Activated CD4-positive, alpha-beta T cell treated with anti-CD3 and anti-CD28 coated beads for 24 hours (primary cell): Measurements from ENCODE around the gene CTBP2.
"Not testable (repeated sequence)": the region's sequence is repeated elsewhere in the genome, so short reads cannot be mapped to it uniquely, and the experiment has no call there.

Experiments used
- DNase-seq, 2 donors: peaks; one replicate each; pipeline ENCODE4 v3.0.0-alpha.2; 2020; ENCODE audit warnings: low read depth in 2 of 2

CTBP2 gene

DNA sequence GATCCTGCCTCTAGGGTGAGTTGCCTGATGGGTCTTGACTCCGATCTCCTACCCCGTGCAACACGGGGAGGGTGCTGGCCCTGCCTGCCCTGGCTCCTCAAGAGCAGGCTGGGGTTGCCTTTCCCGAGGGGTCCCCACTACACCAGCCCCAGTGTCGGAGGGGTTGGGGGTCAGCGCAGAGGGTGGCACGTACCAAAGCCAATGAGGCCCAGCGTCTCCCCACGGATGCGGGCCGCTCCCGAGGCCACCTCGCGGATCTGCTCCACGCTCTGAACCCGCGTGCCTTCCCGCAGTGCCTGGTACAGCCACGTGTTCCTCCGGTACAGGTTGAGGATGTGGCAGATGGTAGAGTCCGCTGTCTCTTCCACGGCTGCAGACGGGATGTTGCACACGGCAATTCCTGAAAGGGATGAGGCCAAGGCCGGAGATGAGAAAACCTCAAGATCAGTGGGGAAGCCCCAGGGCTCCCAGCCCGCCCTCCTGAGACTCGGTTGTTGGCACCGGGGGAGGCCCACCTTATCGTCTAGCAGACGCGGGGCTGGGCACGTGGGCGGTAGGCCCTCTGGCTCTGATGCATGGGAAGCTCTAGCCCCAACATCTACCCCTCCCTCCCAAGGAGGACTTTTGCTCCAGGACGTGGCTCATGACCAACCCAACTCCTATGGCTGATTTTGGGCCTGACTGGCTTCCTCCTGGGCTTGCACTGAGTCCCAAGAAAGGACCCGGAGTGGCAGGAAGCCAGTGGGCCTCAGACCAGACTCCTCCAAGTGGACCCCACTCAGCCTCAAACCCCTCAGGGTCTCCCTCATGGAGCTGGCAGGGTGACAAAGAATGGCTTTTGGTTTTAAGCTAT is 162.4 kb downstream of the CTBP2 start:
- DNase-seq = no peak

DNA sequence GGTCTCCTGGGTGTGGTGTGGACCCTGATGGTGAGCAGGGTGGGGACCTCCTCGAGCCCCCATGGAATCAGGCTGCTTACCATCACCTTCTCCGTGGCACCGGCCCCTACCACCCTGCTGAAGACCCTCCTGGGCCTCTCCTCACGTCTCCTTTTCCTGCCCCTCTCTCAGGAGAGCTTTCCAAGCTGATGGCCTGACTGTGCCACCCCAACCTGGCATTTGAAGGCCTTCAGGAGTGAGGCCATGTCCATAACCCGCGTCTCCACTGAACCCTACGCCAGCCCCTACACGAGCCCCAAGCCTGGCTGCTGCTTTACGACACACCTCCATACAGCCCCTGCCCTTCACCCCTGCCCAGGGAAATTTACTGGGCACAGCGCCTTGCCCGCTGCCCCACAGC is 163.1 kb downstream of the CTBP2 start:
- DNase-seq = no peak

DNA sequence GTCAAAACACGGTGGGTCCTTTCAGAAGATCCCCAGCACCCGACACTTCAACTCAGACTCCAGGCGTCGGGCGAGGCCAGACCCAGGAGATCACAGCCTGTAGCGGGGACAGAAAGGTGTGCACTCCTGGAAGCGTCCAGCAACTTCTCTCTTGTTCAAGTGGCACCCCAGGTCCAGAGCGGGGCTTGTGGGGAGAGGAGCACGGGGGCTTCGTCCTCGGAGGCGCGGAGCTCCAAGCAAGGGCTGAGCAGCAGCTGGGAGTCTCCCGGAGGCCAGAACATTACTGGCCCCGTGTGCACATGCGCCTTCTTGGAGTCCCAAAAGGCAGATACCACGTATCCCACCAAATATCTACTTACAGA is 163.5 kb downstream of the CTBP2 start:
- DNase-seq = no peak

DNA sequence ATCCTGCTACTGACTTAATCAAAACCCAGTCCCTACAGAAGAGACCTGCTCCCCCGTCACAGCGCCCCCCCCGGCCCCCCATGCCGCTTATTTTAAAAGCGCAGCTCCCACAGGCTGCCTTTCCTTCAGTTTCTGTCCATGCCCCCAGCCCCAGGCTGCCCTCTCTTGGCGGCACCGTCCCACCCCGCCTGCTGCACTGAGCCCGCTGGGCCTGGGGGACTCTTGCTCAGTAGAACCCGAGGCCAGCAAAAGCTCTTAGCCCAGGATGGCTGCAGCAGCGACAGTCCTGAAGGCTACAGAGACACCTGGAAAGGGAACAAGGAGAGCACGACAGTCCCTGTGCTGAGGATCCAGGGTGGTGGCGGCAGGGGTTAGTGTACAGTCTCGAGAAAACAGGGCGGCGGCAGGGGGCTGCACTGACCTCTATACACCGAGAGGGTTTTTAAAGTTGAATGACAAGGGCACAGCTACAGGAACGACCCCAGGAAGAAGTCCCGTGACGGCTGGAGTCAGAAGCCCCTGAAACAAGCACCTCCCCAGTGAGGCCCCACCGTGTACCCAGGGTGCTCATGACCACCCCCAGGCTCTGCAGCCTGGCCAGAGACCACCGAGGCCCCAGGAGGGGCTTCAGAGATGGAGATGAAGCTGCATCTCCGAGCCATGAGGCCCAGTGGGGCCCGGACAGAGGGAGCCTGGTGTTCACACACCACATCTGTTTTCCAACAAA is 164.1 kb downstream of the CTBP2 start:
- DNase-seq = no peak

DNA sequence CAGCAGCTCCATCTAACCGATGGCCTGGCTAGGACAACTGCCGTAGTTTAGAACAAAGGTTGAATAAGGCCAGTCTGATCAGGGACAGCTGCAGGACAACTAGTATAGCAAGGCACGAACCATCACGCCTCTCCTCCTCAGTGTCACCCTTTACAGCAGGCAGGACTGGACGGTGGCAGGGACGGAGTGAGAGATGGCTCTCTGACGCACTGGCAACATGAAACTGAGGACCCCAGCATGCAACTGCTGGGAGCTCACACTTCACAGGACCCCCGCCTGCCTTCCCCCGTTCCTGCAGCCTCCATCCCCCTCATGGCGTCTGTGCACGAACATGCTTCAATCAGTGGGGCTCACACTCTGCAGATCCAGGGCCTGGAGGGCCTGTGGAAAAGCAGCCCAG is 164.8 kb downstream of the CTBP2 start:
- no peak for DNase-seq

DNA sequence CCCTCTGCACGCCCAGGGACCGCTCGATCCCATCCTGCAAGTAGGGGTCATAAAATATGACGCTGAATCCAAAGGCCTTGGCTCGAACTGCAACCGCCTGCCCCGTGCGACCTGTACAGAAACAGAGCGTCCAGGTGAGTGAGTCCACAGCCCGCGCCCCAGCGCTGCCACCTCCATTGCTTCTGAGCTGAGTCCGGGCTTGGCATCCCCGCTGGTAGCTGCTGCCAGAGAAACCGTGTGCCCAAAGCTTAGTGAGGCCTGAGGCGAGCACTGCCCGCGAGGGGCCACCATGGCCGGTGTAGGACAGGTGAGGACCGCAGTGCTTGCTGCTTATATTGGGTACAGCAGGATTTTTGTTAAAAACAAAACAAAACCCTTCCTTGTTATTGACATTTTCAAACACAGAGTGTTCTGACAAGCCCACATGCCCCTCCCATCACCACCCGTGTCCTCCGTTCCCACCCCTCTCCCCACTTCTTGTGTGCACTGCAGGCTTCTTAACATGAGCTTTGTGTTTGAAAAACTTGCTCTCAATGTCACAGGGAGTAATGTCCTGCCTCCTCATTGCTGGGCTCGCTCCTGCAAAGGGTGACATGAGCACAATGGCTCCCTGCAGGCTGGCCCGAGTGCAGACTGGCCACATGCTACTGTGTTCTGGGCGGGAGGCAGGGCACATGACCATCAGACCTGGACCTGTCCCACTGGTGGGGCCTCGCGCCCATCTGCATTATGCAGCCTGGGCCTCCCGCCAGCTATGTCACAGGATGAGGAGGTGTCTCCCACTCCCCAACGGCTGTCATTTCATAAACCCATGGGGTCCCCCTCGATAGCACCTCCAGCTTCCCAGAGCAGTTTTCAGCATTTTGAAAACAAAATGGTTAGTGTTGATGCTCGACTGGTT is 165.5 kb downstream of the CTBP2 start:
- no peak for DNase-seq

DNA sequence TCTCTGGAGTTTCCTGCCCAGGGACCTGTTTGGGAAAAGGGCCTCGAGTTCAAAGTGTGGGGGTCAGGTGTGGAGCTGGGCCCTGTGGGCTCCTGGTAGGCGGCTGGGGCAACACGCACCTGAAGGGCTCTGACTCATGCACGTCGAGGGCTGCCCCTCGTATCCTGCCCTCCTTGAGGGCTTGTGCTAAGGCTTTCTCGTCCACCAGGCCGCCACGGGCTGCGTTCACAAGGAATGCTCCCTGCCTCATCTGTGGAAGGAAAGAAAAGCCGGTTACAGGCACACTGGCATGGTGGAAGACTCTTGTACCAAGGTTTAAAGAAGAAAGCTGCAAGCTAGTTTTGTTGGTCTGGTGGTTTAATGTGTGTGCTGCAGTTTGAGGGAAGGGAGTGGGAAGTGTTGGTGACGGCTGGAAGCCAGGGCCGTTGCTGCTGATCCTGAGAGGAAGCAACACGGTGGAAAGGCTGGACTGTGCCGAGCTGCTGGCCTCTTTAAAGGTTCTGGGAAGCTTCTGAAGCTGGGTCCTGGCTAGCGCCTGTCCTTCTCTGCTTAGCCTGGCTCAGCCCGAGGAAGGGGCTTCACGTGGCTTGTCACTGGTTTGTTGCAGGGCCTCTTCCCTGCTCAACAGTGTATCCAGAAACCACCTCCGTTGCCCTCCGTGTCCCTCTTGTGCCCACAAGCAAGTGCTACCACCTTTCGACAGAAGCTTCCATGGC is 166.5 kb downstream of the CTBP2 start:
- no peak for DNase-seq

DNA sequence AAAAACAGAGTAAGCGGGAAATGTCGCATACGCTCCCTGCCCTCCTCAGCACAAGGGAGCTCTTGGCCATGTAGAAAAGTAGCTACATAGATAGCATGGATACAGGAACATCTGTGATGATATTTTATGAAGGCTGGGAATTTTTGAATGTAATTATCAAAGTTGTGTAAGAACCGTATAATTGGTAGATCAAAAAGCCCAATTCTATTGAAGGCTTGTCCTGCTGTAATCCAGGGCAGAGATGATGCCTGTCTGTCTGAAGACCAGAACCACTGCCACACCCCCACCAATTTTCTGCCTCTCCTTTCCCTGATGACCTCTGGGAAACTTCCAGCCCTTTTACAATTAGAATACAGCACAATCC is 167.0 kb downstream of the CTBP2 start:
- no peak for DNase-seq

DNA sequence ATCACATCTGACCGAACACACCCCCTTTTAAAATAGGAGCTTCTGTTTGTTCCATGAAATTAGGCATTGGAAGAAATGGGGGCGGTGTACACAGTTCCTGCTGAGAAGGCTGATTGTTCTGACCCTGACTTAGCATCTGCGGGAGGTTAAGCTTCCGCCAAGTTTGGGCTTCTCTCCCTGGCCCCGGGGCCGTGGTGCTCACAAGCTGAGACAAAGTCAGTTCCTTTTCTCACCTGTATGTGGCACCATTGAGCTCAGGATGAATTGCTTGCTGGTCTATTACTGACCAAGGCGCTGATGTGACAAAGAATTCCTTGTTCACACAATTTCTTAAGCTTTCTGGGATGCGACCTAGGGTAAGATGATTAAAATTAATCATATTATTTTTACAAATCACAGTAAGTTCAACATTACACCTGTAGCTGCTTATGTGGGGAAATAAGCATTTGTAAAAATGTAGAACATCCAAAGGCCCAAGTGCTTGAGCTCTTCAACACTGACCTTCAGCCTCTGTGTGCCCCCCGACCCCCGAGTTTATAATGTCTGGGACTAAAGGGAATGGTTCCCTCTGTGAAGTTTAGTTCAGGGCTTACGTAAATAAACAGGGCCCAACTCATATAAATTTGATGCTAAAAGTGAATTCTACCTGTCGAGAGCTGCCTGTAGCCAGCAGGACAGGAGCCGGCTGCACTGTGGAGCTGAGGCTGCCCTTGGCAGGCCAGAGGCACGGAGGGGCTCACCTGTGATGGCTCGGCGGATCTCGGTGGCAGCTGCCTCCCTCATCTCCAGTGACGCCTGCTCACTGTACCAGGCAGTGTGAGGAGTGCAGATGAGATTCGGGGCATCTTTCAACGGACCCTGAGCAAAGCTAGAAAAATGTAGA is 167.7 kb downstream of the CTBP2 start:
- DNase-seq = no peak

DNA sequence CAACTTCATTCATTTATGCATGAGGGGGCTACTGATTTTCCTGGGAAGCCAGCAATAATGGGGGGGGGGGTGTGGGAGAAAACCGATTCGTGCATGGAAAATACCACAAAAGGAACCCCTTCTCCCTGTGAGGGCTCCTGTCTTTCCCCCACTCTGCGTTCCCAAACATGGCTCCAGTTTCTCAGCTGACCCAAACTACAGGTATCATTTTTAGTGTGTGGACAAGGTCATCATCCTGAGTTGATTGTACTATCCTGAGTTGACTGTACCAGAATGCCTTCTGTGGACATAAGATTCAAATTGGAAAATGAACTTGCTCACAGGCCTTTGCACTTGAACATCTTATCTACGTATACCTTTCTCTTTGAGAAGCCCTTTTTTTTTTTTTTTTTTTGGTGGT is 168.5 kb downstream of the CTBP2 start:
- no peak for DNase-seq

DNA sequence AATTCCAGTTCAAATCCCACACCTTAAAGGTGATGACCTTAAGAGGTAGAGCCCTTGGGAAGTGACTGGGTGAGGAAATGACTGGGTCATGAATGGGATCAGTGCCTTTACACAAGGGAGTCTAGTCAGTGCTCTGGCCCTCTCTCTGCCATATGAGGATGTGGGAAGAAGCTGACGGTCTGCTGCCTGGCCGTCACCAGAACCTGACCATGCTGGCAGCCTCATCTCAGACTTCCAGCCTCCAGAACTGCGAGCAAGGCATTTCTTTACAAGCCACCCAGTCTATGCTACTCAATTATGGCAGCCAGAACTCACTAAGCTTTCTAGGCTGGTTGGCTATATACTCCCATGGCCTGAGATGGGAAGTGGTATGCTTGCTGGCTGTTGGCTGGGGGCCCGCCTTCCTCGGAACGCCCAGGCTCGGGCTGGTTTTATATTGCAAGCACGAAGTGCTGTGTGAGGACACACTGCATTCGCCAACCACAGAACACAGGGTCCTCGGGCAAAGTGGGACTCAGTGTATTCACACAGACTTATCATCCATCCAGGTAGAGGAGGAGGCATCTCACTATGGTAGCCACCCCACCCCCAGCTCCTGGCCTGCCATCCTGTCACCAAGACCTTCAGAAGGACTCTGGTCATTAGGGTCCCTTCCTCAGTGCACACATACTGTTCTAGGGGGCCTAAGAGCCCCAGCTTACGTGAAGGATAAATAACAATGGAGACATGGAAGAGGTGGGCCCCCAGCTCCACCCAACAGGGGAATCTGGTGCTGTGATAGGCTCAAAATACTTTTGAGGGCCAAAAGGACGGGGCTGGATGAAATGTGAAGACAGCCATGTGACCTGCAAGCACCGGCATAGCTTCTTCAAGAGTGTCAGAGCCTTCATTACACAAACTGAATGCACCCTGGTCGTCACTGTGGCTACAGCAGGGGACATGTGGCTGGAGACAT is 169.4 kb downstream of the CTBP2 start:
- DNase-seq = no peak

DNA sequence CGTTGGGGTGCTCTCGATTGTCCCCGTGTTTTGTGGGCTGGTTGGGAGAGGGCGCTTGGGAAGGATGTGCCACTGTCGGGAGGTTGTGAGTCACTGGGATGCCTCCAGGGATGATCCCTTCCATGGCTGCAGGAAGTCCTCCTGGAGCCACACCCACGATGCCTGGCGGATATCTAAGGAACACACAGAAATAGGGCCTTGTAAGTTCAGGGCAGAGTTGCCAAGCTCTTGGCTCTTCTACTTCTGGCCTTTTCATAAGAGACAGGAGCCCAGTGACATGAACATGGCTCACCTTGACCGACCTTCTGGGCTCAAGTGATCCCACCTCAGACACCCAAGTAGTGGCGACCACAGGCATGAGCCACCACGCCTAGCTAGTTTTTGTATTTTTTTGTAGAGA is 170.8 kb downstream of the CTBP2 start:
- no peak for DNase-seq

DNA sequence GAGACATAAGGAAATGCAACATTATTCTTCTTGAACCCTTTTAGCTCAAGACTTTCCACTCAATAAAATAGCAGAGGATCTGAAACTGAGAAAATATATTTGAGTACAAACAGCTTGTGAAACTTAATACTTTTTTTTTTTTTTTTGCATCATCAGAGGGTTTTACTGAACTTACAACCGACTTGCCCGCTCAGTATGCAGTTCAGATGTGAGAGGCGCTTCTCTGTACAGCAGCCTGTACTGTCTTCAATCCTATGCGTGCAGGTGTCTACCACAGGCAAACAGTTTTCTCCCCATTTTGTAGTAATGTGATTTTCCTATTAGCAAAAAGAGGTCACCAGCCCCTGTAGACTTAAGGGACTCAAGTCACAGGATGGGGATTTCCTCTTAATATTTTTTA is 171.6 kb downstream of the CTBP2 start:
- not testable (repeated sequence) for DNase-seq

DNA sequence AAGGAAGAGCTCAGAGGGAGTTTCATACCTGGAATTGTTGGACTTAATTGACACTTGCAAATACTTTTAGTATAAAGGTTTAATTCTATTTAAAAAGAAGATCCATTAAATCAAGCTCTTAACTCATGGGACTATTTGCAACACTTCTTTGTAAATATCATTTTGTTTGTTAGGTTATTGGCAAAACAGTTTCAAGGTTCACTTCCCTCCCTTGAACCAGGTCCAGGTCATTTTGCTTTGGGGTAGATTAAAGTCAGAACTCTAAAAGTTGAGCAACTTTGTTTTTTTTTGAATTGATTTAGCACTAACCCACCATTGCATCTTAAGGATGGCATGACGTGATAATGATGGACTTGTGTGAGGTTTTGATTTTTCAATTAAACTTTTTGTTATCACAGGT is 172.6 kb downstream of the CTBP2 start:
- no peak for DNase-seq

DNA sequence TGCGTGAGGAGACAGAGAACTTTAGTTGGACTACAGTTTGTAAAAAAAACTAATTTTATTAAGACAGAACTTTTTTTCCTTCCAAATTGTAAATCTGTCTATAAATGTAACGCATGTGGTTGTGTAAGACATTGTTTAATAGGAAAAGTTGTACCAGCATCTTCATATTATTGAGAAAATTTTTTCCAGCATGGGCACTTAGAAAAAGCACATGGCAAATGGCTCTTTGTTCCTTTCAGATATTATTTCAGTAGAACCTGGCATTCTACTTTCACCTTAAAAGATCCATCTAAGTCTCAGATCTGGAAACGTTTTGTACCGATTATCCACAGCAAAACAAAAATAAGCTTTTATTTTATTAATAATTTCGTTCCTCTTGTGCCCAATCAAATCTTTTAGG is 175.2 kb downstream of the CTBP2 start:
- no peak for DNase-seq

DNA sequence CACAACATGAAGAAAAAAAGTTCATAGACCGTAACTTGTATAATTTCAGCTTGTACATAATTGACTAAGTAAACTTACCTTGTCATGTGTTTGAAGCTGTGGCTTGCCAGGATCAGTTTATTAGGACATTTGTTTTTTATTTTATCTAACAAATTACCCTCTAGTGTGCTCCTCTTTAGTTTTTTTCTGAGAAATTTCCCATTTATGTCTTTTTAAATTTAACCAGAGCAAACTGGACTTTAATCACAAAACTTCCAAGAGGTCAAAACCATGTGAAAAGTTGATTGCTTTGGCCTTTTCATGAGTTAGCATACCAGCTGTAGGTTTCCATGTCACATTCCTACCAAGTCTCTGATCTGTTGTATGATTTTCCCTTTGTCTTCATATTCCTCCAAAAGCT is 176.0 kb downstream of the CTBP2 start:
- no peak for DNase-seq

DNA sequence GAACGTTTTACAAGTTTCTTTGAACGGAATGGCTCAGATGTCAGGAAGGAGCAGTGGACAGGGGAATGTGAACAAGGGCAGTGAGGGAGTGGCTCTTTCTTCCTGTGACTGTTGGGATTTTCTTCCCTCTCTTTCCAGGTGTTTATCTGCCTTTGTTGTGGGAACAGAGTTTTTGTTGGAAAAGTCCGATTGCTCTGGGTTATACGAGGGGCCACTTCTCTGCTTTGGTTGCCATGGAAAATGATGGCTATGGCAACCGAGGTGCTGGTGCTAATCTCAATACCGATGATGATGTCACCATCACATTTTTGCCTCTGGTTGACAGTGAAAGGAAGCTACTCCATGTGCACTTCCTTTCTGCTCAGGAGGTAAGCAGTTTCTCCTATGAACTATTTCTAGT is 177.0 kb downstream of the CTBP2 start:
- DNase-seq = no peak

DNA sequence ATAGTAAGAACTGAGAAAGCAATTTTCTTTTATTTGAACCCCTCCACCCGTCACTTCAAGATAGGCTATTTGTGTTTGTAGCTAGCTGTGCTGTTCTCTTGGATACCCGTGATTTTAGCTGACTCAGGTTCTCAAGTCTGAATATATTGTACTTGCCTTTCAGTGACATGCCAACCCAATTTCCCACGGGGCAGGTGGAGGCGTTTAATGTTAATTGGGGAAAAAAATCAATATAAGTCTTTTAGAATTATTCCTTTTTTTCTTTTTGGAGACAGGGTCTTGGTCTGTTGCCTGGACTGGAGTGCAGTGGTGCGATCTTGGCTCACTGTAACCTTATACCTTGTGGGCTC is 182.0 kb downstream of the CTBP2 start:
- no peak for DNase-seq

DNA sequence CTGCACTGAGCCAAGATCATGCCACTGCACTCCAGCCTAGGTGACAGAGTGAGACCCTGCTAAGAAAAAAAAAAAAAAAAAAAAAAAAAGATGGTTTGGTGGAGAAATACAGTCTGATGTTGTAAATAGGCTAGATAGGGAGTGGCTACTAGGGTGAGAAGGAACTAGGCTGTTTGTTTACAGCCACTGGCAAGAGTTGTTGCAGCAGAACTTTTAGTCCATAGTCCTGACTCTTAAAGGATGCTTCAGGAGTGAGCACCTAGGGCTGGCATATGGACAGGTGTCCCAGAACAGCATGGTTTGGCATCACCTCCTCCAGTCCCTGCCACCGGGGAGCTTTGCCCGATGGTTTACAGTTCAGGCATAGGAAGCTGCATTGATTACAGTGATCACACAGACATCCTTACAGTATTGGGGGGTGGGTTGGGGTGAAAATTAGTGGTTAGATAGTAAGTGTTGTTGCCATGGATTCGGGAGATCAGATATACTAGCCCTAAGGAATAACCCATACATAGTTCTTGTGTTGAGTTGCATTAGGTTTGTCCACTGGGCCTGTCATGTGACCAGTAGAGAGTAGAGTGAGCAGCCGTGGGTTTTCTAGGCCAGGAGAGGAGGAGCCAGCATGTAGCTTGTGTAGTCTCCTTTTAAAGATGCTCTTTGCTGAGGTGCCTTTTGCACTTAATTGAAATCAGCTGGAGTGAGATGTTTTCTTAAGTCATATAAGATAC is 182.6 kb downstream of the CTBP2 start:
- no peak for DNase-seq
